ENCODE results near the gene VSTM2L.

The VSTM2L gene

DNA sequence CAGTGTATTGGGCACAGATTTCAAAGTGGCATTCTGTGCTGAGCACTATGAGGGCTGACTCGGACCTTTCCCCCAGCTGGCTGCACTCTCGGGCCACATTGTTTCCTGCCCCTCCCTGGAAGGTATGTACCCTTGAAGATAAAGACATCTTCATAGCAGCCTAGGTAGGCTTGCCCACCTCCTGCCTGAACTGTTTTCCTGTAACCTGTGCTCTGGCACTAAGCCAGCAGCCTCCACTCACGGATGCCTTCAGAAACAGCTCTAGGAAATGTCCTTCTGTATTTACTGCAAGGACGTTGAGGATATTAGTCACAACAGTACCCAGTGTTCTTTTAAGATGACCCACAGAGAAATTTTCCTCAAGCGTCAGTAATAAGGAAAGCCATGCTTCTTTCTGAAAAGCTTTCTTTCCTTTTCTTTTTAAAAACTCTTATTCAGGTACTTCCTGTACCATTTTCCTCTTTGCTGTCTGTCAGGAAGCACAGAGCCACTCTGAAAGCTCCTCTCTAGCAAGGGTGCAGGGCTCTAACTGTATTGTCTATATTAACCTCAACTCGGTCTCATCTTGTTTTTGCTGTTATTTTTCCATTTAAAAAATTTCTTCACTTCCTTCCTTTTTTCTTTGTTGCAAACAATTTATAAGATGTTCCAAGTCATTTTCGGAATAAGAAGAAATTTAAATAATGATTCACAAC, 86.8 kb downstream of the VSTM2L start:
- Mint-ChIP-seq H3K27me3 (ENCODE audit: low read depth) (no peaks in the 10 kb centered on the region), H3K36me3 (ENCODE audit: low read depth) (peaks cover 35% of the 10 kb centered on the region), H3K4me1 (ENCODE audit: low read depth) (peaks cover 27% of the 10 kb centered on the region)

DNA sequence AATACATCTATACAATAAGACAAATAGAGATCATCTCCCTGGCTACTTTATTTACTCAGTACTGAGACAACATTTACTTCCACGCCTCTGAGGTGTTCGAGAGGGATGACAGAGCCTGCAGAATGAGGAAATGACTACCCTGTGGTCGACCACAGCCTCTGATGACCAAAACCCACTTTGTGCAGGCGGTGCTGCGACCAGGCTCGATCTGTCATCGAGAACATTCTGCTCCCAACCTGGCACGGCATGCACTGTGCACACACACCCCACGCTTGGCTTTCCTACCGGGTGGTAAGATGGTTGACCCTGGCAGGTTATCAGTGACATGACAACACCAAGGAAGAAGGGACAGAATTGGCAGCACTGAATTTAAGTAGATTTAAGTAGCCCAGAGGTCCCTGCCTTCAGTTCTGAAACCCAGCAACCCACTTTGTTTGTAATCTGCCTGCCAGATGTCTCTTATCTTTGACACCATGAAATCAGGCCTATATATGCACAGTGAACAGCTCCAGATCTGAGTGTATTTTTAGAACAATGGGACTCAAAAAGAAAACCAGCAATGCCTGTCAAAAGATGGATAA, 87.7 kb downstream of the VSTM2L start:
- Mint-ChIP-seq H3K4me3 (peak overlapping the region; percentile 71), H3K4me1 (ENCODE audit: low read depth) (peaks cover 27% of the 10 kb centered on the region), H3K27me3 (ENCODE audit: low read depth) (no peaks in the 10 kb centered on the region), H3K9me3 (no peaks in the 10 kb centered on the region), H3K36me3 (ENCODE audit: low read depth) (peaks cover 40% of the 10 kb centered on the region), H3K27ac (peak overlapping the region; percentile 80)
- peak; percentile 85 for DNase-seq (ENCODE audit: low spot score)

More for the DNA sequence above, 86.8 kb downstream of the VSTM2L start:
- Mint-ChIP-seq H3K4me3 (no peak overlapping the region), H3K27ac (peak overlapping the region; percentile 80), H3K9me3 (no peaks in the 10 kb centered on the region)
- no peak for DNase-seq (ENCODE audit: low spot score)

- no peak for DNase-seq (ENCODE audit: low spot score)
- H3K27me3 Mint-ChIP-seq (ENCODE audit: low read depth), result no peaks in the 10 kb centered on the region
- peak overlapping the region; percentile 80 for H3K27ac Mint-ChIP-seq
- H3K4me1 Mint-ChIP-seq (ENCODE audit: low read depth), result peaks cover 27% of the 10 kb centered on the region
- H3K4me3 Mint-ChIP-seq, result peak overlapping the region; percentile 71
- peaks cover 44% of the 10 kb centered on the region for H3K36me3 Mint-ChIP-seq (ENCODE audit: low read depth)
- H3K9me3 Mint-ChIP-seq, result no peaks in the 10 kb centered on the region
Measured at GRCh38 chr20:37991157-37991866, 88.4 kb downstream of the VSTM2L start.

DNA sequence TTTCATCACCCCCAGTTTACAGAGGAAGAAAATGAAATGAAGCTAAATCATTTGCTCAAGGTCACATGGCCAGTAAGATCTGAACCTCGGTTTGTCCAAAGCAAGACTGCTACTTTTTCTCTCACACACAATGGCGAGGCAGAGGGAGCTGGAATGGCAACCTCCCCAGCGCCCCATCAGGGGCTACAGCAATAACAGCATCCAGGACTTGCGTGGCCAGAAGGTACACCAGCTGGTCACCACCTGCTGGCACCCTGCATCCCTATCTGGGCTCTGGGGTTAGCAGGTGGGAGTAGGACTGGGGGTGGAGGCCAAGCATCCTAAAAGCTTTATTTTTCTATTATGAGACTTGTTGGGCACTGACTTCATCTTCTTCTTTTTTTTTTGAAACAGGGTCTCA, 89.0 kb downstream of the VSTM2L start:
- Mint-ChIP-seq H3K9me3 (no peaks in the 10 kb centered on the region), H3K27ac (peak overlapping the region; percentile 49), H3K4me1 (ENCODE audit: low read depth) (peaks cover 27% of the 10 kb centered on the region), H3K4me3 (no peak overlapping the region), H3K36me3 (ENCODE audit: low read depth) (peaks cover 46% of the 10 kb centered on the region), H3K27me3 (ENCODE audit: low read depth) (no peaks in the 10 kb centered on the region)
- no peak for DNase-seq (ENCODE audit: low spot score)

DNA sequence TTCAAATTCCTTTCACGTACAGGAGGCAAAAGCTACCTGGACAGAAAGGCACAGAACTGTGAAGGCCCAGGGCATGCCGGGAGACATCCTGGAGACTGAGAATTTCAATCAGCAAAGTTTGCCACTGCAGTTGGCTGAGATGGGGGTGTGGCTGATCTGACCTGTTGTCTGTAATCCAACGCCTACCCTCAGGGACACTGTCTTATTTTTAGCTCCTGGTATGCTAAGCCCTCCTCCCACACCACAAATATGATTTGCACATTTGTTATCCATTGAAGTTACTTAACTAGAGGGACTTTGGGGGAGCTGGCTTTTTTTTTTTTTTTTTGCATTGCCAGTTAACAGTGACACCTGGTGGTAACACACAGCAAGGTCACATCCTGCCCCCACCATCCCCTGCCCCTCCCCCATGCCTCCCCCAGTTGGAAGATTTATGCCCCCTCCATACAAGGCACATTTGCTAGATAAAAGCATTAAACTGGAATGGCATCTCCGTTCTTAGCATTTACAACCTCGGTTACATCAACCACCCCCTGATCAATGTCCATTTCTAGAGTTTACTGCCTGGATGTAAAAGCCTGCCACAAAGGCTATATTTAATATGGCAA, 90.0 kb downstream of the VSTM2L start:
- no peak overlapping the region for H3K27ac Mint-ChIP-seq

DNA sequence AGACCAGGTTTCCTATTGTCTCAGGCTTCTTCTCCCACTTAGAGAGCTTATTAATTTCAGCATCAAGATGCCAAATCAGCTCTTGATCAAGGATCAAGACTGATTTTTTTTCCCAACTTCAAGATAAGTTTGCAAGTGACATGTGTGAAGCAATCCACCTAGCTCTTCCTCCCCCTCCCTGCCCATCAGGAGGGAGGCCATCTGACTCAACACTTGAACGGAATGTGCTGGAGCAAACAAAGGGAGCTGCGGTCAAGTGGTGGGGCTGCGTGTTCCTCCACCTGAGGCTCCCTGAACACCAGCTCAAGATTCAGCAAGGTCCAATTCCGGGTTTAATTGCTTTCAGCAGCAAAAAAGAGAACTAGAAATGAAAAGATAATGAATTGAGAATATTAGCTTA, 91.6 kb downstream of the VSTM2L start:
- H3K4me3 Mint-ChIP-seq, result no peak overlapping the region
- H3K27ac Mint-ChIP-seq, result no peak overlapping the region
- no peaks in the 10 kb centered on the region for H3K9me3 Mint-ChIP-seq
- peaks cover 27% of the 10 kb centered on the region for H3K4me1 Mint-ChIP-seq (ENCODE audit: low read depth)
- no peaks in the 10 kb centered on the region for H3K27me3 Mint-ChIP-seq (ENCODE audit: low read depth)
- peaks cover 46% of the 10 kb centered on the region for H3K36me3 Mint-ChIP-seq (ENCODE audit: low read depth)
- no peak for DNase-seq (ENCODE audit: low spot score)

More for the DNA sequence above, 90.0 kb downstream of the VSTM2L start:
- no peak for DNase-seq (ENCODE audit: low spot score)
- Mint-ChIP-seq H3K36me3 (ENCODE audit: low read depth) (peaks cover 51% of the 10 kb centered on the region), H3K9me3 (no peaks in the 10 kb centered on the region), H3K4me1 (ENCODE audit: low read depth) (peaks cover 27% of the 10 kb centered on the region), H3K27me3 (ENCODE audit: low read depth) (no peaks in the 10 kb centered on the region), H3K4me3 (no peak overlapping the region)

Measured in T-helper 2 cell treated with Interferon-gamma antibody and Interleukin-4, amounts not matched to agents 5 μg/mL and 100 μg/mL, for 36 hours (primary cell).